ENCODE results near the gene NOTCH4.

Gene NOTCH4

GRCh38 chr6:32210191-32210601 lies 13.7 kb downstream of the NOTCH4 start:
- Histone ChIP-seq H3K9me3 (ENCODE audit: severe bottlenecking) (no peaks in the 10 kb centered on the region), H3K27ac (no peak overlapping the region), H3K36me3 (no peaks in the 10 kb centered on the region), H3K4me3 (ENCODE audit: low read depth, low read length) (no peak overlapping the region), H3K27me3 (ENCODE audit: insufficient read depth, low read depth, severe bottlenecking) (peaks cover 6% of the 10 kb centered on the region)
- TF ChIP-seq CTCF (IDR thresholded peaks at IDR 0.05; ENCODE audit: low read depth, low read length), result no peak
- no peak for DNase-seq

GRCh38 chr6:32208996-32209395 lies 14.9 kb downstream of the NOTCH4 start:
- Histone ChIP-seq H3K9me3 (ENCODE audit: severe bottlenecking) (no peaks in the 10 kb centered on the region), H3K4me3 (ENCODE audit: low read depth, low read length) (no peak overlapping the region), H3K36me3 (no peaks in the 10 kb centered on the region), H3K27me3 (ENCODE audit: insufficient read depth, low read depth, severe bottlenecking) (no peaks in the 10 kb centered on the region), H3K27ac (no peak overlapping the region)
- no peak for TF ChIP-seq CTCF (IDR thresholded peaks at IDR 0.05; ENCODE audit: low read depth, low read length)
- DNase-seq, result no peak

- Histone ChIP-seq H3K27me3 (ENCODE audit: insufficient read depth, low read depth, severe bottlenecking) (no peaks in the 10 kb centered on the region), H3K36me3 (no peaks in the 10 kb centered on the region), H3K4me3 (ENCODE audit: low read depth, low read length) (no peak overlapping the region), H3K9me3 (ENCODE audit: severe bottlenecking) (no peaks in the 10 kb centered on the region), H3K27ac (no peak overlapping the region)
- no peak for TF ChIP-seq CTCF (IDR thresholded peaks at IDR 0.05; ENCODE audit: low read depth, low read length)
- DNase-seq, result no peak
Measured at GRCh38 chr6:32204268-32204715, 19.6 kb downstream of the NOTCH4 start.

- Histone ChIP-seq H3K9me3 (ENCODE audit: severe bottlenecking) (no peaks in the 10 kb centered on the region), H3K36me3 (no peaks in the 10 kb centered on the region), H3K4me3 (ENCODE audit: low read depth, low read length) (no peak overlapping the region), H3K27me3 (ENCODE audit: insufficient read depth, low read depth, severe bottlenecking) (no peaks in the 10 kb centered on the region), H3K27ac (no peak overlapping the region)
- no peak for DNase-seq
- no peak for TF ChIP-seq CTCF (IDR thresholded peaks at IDR 0.05; ENCODE audit: low read depth, low read length)
Measured at GRCh38 chr6:32203426-32204267, 20.2 kb downstream of the NOTCH4 start.

GRCh38 chr6:32202186-32202585 lies 21.7 kb downstream of the NOTCH4 start:
- H3K27me3 ChIP-seq (ENCODE audit: insufficient read depth, low read depth, severe bottlenecking), result no peaks in the 10 kb centered on the region
- no peak overlapping the region for H3K27ac ChIP-seq
- no peaks in the 10 kb centered on the region for H3K36me3 ChIP-seq
- DNase-seq, result no peak
- H3K4me3 ChIP-seq (ENCODE audit: low read depth, low read length), result no peak overlapping the region
- TF ChIP-seq CTCF (IDR thresholded peaks at IDR 0.05; ENCODE audit: low read depth, low read length), result no peak
- H3K9me3 ChIP-seq (ENCODE audit: severe bottlenecking), result no peaks in the 10 kb centered on the region

Data from WERI-Rb-1 (cell line).